Type B pancreatic cell (in vitro differentiated cells): ENCODE measurements around the gene TPST2. TPM values are rescaled to one million over a fixed set of nuclear protein-coding genes. Genes with fewer than 3 reads are reported as not detected.

Experiments used
- DNase-seq: peaks from one replicate; pipeline ENCODE4 v3.0.0; 2021; ENCODE audit warnings: mixed read lengths; ENCODE audit not compliant: unreplicated experiment; ENCODE audit errors: extremely low spot score
- H3K27ac Mint-ChIP-seq: 2 replicates; pipeline ENCODE4 v1.8.0; 2021; ENCODE audit warnings: mild to moderate bottlenecking, mixed read lengths
- H3K27me3 Mint-ChIP-seq: 2 replicates; pipeline ENCODE4 v1.8.0; 2021; ENCODE audit warnings: mixed read lengths
- H3K36me3 Mint-ChIP-seq: 2 replicates; pipeline ENCODE4 v1.8.0; 2021; ENCODE audit warnings: mixed read lengths
- H3K4me1 Mint-ChIP-seq: one replicate; pipeline ENCODE4 v1.8.0; 2021; ENCODE audit warnings: mixed read lengths; ENCODE audit not compliant: unreplicated experiment
- H3K4me3 Mint-ChIP-seq: 2 replicates; pipeline ENCODE4 v1.8.0; 2021; ENCODE audit warnings: mild to moderate bottlenecking, mixed read lengths
- H3K9me3 Mint-ChIP-seq: 2 replicates; pipeline ENCODE4 v1.8.0; 2021; ENCODE audit warnings: mixed read lengths
- CTCF ChIP-seq: fragments of 200-600 bp; sonication (generic); conservative IDR thresholded peaks from 2 replicates; pipeline ENCODE4 v1.5.0; 2021; ENCODE audit warnings: antibody characterized with exemption, mild to moderate bottlenecking
- total RNA-seq: library from RNA; stranded (reverse); gene quantifications from 2 replicates; pipeline ENCODE4 v1.2.1, GENCODE V29; 2021; ENCODE audit warnings: low replicate concordance

TPST2 gene
- total RNA-seq, 1 donor from 2014 or later = 15.7 TPM

- peaks cover 5% of the 10 kb centered on the region for H3K4me1 Mint-ChIP-seq
- peaks cover 24% of the 10 kb centered on the region for H3K27me3 Mint-ChIP-seq
- TF ChIP-seq CTCF = no peak
- H3K4me3 Mint-ChIP-seq = no peak overlapping the region
- no peak overlapping the region for H3K27ac Mint-ChIP-seq
- H3K36me3 Mint-ChIP-seq = no peaks in the 10 kb centered on the region
- DNase-seq = no peak
- H3K9me3 Mint-ChIP-seq = no peaks in the 10 kb centered on the region
These were observed 12.2 kb upstream of the TPST2 start for GRCh38 chr22:26602127-26602526.

GRCh38 chr22:26601726-26602125, 11.8 kb upstream of the TPST2 start:
- H3K4me3 Mint-ChIP-seq = no peak overlapping the region
- peaks cover 9% of the 10 kb centered on the region for H3K4me1 Mint-ChIP-seq
- no peak for DNase-seq
- no peak for TF ChIP-seq CTCF
- no peaks in the 10 kb centered on the region for H3K36me3 Mint-ChIP-seq
- H3K9me3 Mint-ChIP-seq = no peaks in the 10 kb centered on the region
- peaks cover 28% of the 10 kb centered on the region for H3K27me3 Mint-ChIP-seq
- no peak overlapping the region for H3K27ac Mint-ChIP-seq

GRCh38 chr22:26599505-26599904, 9.6 kb upstream of the TPST2 start:
- Mint-ChIP-seq H3K9me3 (no peaks in the 10 kb centered on the region), H3K4me1 (peaks cover 12% of the 10 kb centered on the region), H3K36me3 (no peaks in the 10 kb centered on the region), H3K27me3 (peaks cover 35% of the 10 kb centered on the region), H3K4me3 (no peak overlapping the region), H3K27ac (no peak overlapping the region)
- no peak for TF ChIP-seq CTCF
- no peak for DNase-seq

- no peaks in the 10 kb centered on the region for H3K36me3 Mint-ChIP-seq
- peaks cover 12% of the 10 kb centered on the region for H3K4me1 Mint-ChIP-seq
- H3K4me3 Mint-ChIP-seq = no peak overlapping the region
- TF ChIP-seq CTCF = no peak
- DNase-seq = no peak
- H3K9me3 Mint-ChIP-seq = no peaks in the 10 kb centered on the region
- H3K27ac Mint-ChIP-seq = peak overlapping the region; percentile 33
- peaks cover 51% of the 10 kb centered on the region for H3K27me3 Mint-ChIP-seq
These were observed 7.5 kb upstream of the TPST2 start for GRCh38 chr22:26597480-26597879.

GRCh38 chr22:26597026-26597425, 7.1 kb upstream of the TPST2 start:
- no peak for TF ChIP-seq CTCF
- Mint-ChIP-seq H3K36me3 (no peaks in the 10 kb centered on the region), H3K4me1 (peaks cover 12% of the 10 kb centered on the region), H3K9me3 (no peaks in the 10 kb centered on the region), H3K27me3 (peaks cover 55% of the 10 kb centered on the region), H3K27ac (peak overlapping the region; percentile 33), H3K4me3 (no peak overlapping the region)
- DNase-seq = no peak

- Mint-ChIP-seq H3K36me3 (no peaks in the 10 kb centered on the region), H3K27ac (no peak overlapping the region), H3K9me3 (no peaks in the 10 kb centered on the region), H3K27me3 (peaks cover 43% of the 10 kb centered on the region), H3K4me3 (no peak overlapping the region), H3K4me1 (peaks cover 15% of the 10 kb centered on the region)
- DNase-seq = no peak
- no peak for TF ChIP-seq CTCF
These were observed 3.8 kb upstream of the TPST2 start for GRCh38 chr22:26593763-26594162.
